ENCODE measurements around the gene SLC6A5.

Gene SLC6A5

GRCh38 chr11:20671856-20672546 is 72.6 kb downstream of the SLC6A5 start:
- peak; percentile 36 for DNase-seq

- DNase-seq: peak; percentile 27
These were observed 73.2 kb downstream of the SLC6A5 start for GRCh38 chr11:20672575-20672974.

DNA sequence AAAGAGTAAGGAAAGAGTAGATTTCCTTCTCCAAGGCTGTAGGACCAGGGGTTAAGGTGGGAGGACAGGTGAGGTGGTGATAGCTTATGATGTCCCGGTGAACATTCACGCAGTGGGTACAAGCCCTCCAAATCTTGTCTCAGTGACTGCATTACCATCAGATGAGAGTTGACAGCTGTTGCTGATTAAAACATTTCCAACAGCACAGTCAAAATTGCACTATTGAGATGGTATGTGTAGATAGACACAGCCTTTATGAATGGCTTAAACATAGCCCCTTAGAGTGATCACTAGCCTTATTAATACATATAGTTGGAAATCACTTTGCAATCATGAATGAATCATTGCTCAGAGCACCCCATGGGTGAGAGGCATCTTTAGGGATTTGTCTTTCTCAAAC is 77.2 kb downstream of the SLC6A5 start:
- DNase-seq: no peak

- no peak for DNase-seq
These were observed 89.4 kb downstream of the SLC6A5 start for GRCh38 chr11:20688761-20689160.

- DNase-seq: no peak
These were observed 108.5 kb downstream of the SLC6A5 start for GRCh38 chr11:20707876-20708275.
